Stimulated activated CD8-positive, alpha-beta memory T cell treated with anti-CD3 and anti-CD28 coated beads, Interleukin-7, amount 100 ng/mL, for 24 hours (primary cell): ENCODE results near the gene BACE1.
A peak's percentile ranks its signal among the peaks of the same experiment; 100 is the strongest.
"Not testable (repeated sequence)": the region's sequence is repeated elsewhere in the genome, so short reads cannot be mapped to it uniquely, and the experiment has no call there.

Source experiments
- DNase-seq: peaks from one replicate; pipeline ENCODE4 v3.0.0-alpha.2; 2020; ENCODE audit warnings: low read depth

BACE1 gene

GRCh38 chr11:117316197-117316961 lies at the start of gene BACE1:
Gene BACE1, minus strand, starts transcription at chr11:117316256. Its CDS starts 461 bp downstream, at chr11:117315795.
- no peak for DNase-seq

GRCh38 chr11:117361432-117361831 lies 45.4 kb upstream of the BACE1 start:
- DNase-seq, result no peak

GRCh38 chr11:117356126-117356890 lies 40.3 kb upstream of the BACE1 start:
- DNase-seq, result no peak

GRCh38 chr11:117354550-117354949 lies 38.5 kb upstream of the BACE1 start:
- DNase-seq, result no peak

GRCh38 chr11:117345039-117345438 lies 29.0 kb upstream of the BACE1 start:
- no peak for DNase-seq

GRCh38 chr11:117337076-117337475 lies 21.0 kb upstream of the BACE1 start:
- no peak for DNase-seq

- no peak for DNase-seq
Observed at GRCh38 chr11:117335399-117335798, 19.3 kb upstream of the BACE1 start.

GRCh38 chr11:117334896-117335295 lies 18.8 kb upstream of the BACE1 start:
- DNase-seq, result no peak

- no peak for DNase-seq
Observed at GRCh38 chr11:117333917-117334316, 17.9 kb upstream of the BACE1 start.

GRCh38 chr11:117332843-117333242 lies 16.8 kb upstream of the BACE1 start:
- DNase-seq, result no peak

- DNase-seq, result no peak
Observed at GRCh38 chr11:117328375-117329010, 12.4 kb upstream of the BACE1 start.

- DNase-seq, result peak; percentile 86
Observed at GRCh38 chr11:117327567-117328374, 11.7 kb upstream of the BACE1 start, which contains the start of gene CEP164. Gene CEP164, plus strand, starts transcription at chr11:117327854. Its CDS starts 10,733 bp downstream, at chr11:117338587.

GRCh38 chr11:117327255-117327566 lies 11.2 kb upstream of the BACE1 start:
- not testable (repeated sequence) for DNase-seq

- no peak for DNase-seq
Observed at GRCh38 chr11:117319214-117319840, 3.3 kb upstream of the BACE1 start.

- no peak for DNase-seq
Observed at GRCh38 chr11:117318738-117319137, 2.7 kb upstream of the BACE1 start.

GRCh38 chr11:117315285-117316196 lies 515 bp downstream of the BACE1 start:
- no peak for DNase-seq

- DNase-seq, result no peak
Observed at GRCh38 chr11:117314840-117315239, 1.2 kb downstream of the BACE1 start.

- no peak for DNase-seq
Observed at GRCh38 chr11:117313828-117314768, 2.0 kb downstream of the BACE1 start.

GRCh38 chr11:117313091-117313490 lies 3.0 kb downstream of the BACE1 start:
- no peak for DNase-seq
